ENCODE results near the gene KIF20A. TPM values are rescaled to one million over a fixed set of nuclear protein-coding genes. Genes with fewer than 3 reads are reported as not detected.

The KIF20A gene
- total RNA-seq, 2 donors from 2014 or later: 39.9 to 50.4 TPM

Other genes with a start within 250 kb of the KIF20A start
- gene FAM13B, start 146.0 kb upstream of the KIF20A start, total RNA-seq: 10 to 100 TPM; 19.3 to 20.5 TPM
- not detected for gene WNT8A, start 95.1 kb upstream of the KIF20A start, total RNA-seq
- not detected for gene NME5, start 39.7 kb upstream of the KIF20A start, total RNA-seq
- 10 to 100 TPM; 66.8 to 94.7 TPM for gene BRD8, start 482 bp upstream of the KIF20A start, total RNA-seq
- gene CDC23, start 34.2 kb downstream of the KIF20A start, total RNA-seq: 10 to 100 TPM; 45.0 to 48.9 TPM
- gene GFRA3, start 95.5 kb downstream of the KIF20A start, total RNA-seq: under 1 TPM in 1 of 2 donors, not detected in 1; 0.17 TPM
- gene CDC25C, start 152.7 kb downstream of the KIF20A start, total RNA-seq: 10 to 100 TPM; 22.6 to 30.1 TPM
- gene FAM53C, start 159.2 kb downstream of the KIF20A start, total RNA-seq: 10 to 100 TPM; 39.1 to 44.7 TPM
- 10 to 100 TPM; 59.5 to 67.2 TPM for gene KDM3B, start 173.6 kb downstream of the KIF20A start, total RNA-seq

Data from activated T-cell treated with anti-CD3 and anti-CD28 coated beads, Interleukin-2, amount 50 U/mL, for 72 hours (primary cell).